Measurements from ENCODE around the gene THAP6.

The THAP6 gene

GRCh38 chr4:75561789-75562188 lies 47.5 kb downstream of the THAP6 start:
- Histone ChIP-seq H3K9me3 (ENCODE audit: insufficient read depth, low read length) (no peaks in the 10 kb centered on the region), H3K4me3 (ENCODE audit: insufficient read length, low read depth) (no peak overlapping the region), H3K4me1 (ENCODE audit: insufficient read depth, insufficient read length) (no peaks in the 10 kb centered on the region), H3K36me3 (ENCODE audit: insufficient read depth, insufficient read length, low read length) (peaks cover 2% of the 10 kb centered on the region), H3K9ac (ENCODE audit: insufficient read length, low read depth) (no peak overlapping the region), H3K27me3 (ENCODE audit: insufficient read depth, insufficient read length) (no peaks in the 10 kb centered on the region)
- DNase-seq (ENCODE audit: low read depth, low spot score): peak; percentile 27
- TF ChIP-seq SUZ12 (IDR thresholded peaks at IDR 0.05; ENCODE audit: extremely low read depth, insufficient read depth, insufficient read length) (no peak), YY1 (IDR thresholded peaks at IDR 0.05; ENCODE audit: insufficient read depth, insufficient read length) (no peak), ZNF274 (IDR thresholded peaks at IDR 0.05; ENCODE audit: low read depth, low read length) (no peak)

DNA sequence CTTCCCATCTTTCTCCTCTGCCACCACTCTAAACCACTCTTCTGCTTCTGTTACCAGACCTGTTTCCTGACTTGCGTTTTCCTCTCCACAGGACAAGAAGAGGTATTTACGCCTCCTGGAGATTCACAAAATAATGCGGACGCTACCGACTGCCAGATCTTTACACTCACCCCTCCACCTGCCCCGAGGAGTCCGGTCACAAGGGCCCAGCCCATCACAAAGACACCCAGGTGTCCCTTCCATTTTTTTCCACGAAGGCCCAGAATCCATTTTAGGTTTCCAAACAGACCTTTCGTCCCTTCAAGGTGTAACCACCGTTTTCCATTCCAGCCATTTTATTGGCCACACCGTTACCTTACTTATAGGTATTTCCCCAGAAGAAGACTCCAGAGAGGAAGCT lies 49.8 kb downstream of the THAP6 start:
- no peak for DNase-seq (ENCODE audit: low read depth, low spot score)
- peaks cover 2% of the 10 kb centered on the region for H3K36me3 ChIP-seq (ENCODE audit: insufficient read depth, insufficient read length, low read length)
- no peak overlapping the region for H3K4me3 ChIP-seq (ENCODE audit: insufficient read length, low read depth)
- H3K9me3 ChIP-seq (ENCODE audit: insufficient read depth, low read length): peaks cover 11% of the 10 kb centered on the region; the same call in 1 of the 2 replicates
- no peak overlapping the region for H3K9ac ChIP-seq (ENCODE audit: insufficient read length, low read depth)
- TF ChIP-seq SUZ12 (IDR thresholded peaks at IDR 0.05; ENCODE audit: extremely low read depth, insufficient read depth, insufficient read length) (no peak), YY1 (IDR thresholded peaks at IDR 0.05; ENCODE audit: insufficient read depth, insufficient read length) (no peak), ZNF274 (IDR thresholded peaks at IDR 0.05; ENCODE audit: low read depth, low read length) (no peak)
- H3K27me3 ChIP-seq (ENCODE audit: insufficient read depth, insufficient read length): no peaks in the 10 kb centered on the region
- no peaks in the 10 kb centered on the region for H3K4me1 ChIP-seq (ENCODE audit: insufficient read depth, insufficient read length)

DNA sequence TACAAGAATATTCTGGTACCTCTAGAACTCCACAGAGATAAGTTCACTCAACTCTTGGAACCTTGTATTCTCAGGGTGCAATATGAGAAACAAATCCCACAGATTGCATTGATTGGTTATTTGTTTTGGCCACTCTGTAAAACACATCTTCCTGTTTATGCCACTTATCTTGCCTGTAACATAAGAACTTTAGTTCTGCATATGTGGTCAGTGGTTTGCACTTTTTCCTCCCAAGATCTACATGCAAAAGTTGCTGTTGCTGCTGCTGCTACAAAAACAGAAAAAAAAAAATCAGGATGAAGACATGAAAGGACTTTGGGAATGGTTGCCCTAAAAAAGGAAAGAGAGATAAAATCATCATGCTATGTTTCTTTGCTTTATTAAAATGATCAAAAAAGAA lies 51.2 kb downstream of the THAP6 start:
- TF ChIP-seq SUZ12 (IDR thresholded peaks at IDR 0.05; ENCODE audit: extremely low read depth, insufficient read depth, insufficient read length) (no peak), ZNF274 (IDR thresholded peaks at IDR 0.05; ENCODE audit: low read depth, low read length) (no peak), YY1 (IDR thresholded peaks at IDR 0.05; ENCODE audit: insufficient read depth, insufficient read length) (no peak)
- DNase-seq (ENCODE audit: low read depth, low spot score): no peak
- no peaks in the 10 kb centered on the region for H3K27me3 ChIP-seq (ENCODE audit: insufficient read depth, insufficient read length)
- peaks cover 2% of the 10 kb centered on the region for H3K36me3 ChIP-seq (ENCODE audit: insufficient read depth, insufficient read length, low read length)
- no peak overlapping the region for H3K4me3 ChIP-seq (ENCODE audit: insufficient read length, low read depth)
- H3K9ac ChIP-seq (ENCODE audit: insufficient read length, low read depth): no peak overlapping the region
- H3K9me3 ChIP-seq (ENCODE audit: insufficient read depth, low read length): peaks cover 11% of the 10 kb centered on the region; the same call in 1 of the 2 replicates
- no peaks in the 10 kb centered on the region for H3K4me1 ChIP-seq (ENCODE audit: insufficient read depth, insufficient read length)

GRCh38 chr4:75566911-75567310 lies 52.6 kb downstream of the THAP6 start:
- H3K27me3 ChIP-seq (ENCODE audit: insufficient read depth, insufficient read length): no peaks in the 10 kb centered on the region
- peaks cover 2% of the 10 kb centered on the region for H3K36me3 ChIP-seq (ENCODE audit: insufficient read depth, insufficient read length, low read length)
- H3K4me1 ChIP-seq (ENCODE audit: insufficient read depth, insufficient read length): no peaks in the 10 kb centered on the region
- TF ChIP-seq ZNF274 (IDR thresholded peaks at IDR 0.05; ENCODE audit: low read depth, low read length): no peak
- TF ChIP-seq YY1 (IDR thresholded peaks at IDR 0.05; ENCODE audit: insufficient read depth, insufficient read length): no peak
- no peak for TF ChIP-seq SUZ12 (IDR thresholded peaks at IDR 0.05; ENCODE audit: extremely low read depth, insufficient read depth, insufficient read length)
- no peak overlapping the region for H3K9ac ChIP-seq (ENCODE audit: insufficient read length, low read depth)
- peaks cover 11% of the 10 kb centered on the region; the same call in 1 of the 2 replicates for H3K9me3 ChIP-seq (ENCODE audit: insufficient read depth, low read length)
- DNase-seq (ENCODE audit: low read depth, low spot score): no peak
- H3K4me3 ChIP-seq (ENCODE audit: insufficient read length, low read depth): no peak overlapping the region

DNA sequence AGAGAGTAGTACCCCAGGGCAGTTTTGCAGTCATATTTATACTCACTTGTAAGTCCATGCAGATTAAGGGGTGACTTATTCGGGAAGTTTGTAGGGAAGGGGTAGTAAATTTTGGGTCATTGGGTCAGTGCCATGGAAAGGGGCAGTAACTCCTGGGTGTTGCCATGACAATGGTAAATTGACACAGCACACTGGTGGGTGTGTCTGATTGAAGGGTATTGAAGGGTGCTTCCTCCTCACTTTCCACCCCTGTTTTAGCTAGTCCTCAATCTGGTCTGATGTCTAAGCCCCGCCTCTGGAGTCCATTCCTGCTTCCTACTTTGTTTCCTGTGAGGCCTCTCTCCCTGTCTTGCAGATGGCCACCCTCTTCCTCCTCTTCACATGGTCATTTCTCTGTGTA lies 53.5 kb downstream of the THAP6 start:
- Histone ChIP-seq H3K27me3 (ENCODE audit: insufficient read depth, insufficient read length) (no peaks in the 10 kb centered on the region), H3K9ac (ENCODE audit: insufficient read length, low read depth) (no peak overlapping the region), H3K4me3 (ENCODE audit: insufficient read length, low read depth) (no peak overlapping the region), H3K4me1 (ENCODE audit: insufficient read depth, insufficient read length) (no peaks in the 10 kb centered on the region), H3K9me3 (ENCODE audit: insufficient read depth, low read length) (peaks cover 11% of the 10 kb centered on the region; the same call in 1 of the 2 replicates), H3K36me3 (ENCODE audit: insufficient read depth, insufficient read length, low read length) (peaks cover 2% of the 10 kb centered on the region)
- TF ChIP-seq YY1 (IDR thresholded peaks at IDR 0.05; ENCODE audit: insufficient read depth, insufficient read length): no peak
- DNase-seq (ENCODE audit: low read depth, low spot score): no peak

Data from NT2/D1 (cell line).